D721Med (cell line): ENCODE measurements around the gene ONECUT2.
A peak's percentile ranks its signal among the peaks of the same experiment; 100 is the strongest.

Experiments used
- DNase-seq: peaks from one replicate; pipeline ENCODE4 v3.0.0; 2011; ENCODE audit warnings: low spot score; ENCODE audit not compliant: insufficient read length
- FAIRE-seq: peaks from 2 replicates; lab custom pipeline; 2011; peaks lifted over from hg19 to GRCh38; lab: Jason Lieb, UNC
- CTCF ChIP-seq: IDR thresholded peaks from 2 replicates; pipeline ENCODE4 v1.5.1; 2012; ENCODE audit warnings: mild to moderate bottlenecking, control low read depth; ENCODE audit not compliant: insufficient read depth; ENCODE audit errors: missing control alignments

The ONECUT2 gene

DNA sequence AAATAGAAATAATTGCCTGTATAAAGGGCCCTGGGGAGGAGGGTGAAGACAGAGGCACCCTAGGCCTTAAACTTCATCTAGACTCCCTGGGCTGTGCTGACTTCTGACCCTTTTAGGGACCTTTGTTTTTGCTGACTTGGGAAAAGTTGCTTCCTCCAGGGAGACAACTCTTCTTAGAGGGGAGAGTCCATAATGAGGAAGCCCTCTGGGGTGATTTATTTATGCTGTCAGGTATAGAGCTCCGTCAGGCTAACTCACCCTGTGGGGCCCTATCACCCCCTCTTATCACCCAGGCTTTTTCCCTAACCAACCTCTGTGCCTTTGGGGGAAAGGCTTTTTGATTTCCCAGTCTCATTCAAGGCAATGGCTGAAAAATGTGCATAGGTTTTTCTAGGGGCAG lies 8.1 kb downstream of the ONECUT2 start:
- FAIRE-seq = no peak

GRCh38 chr18:57443702-57444101 lies 8.5 kb downstream of the ONECUT2 start:
- no peak for FAIRE-seq
- DNase-seq = no peak
- TF ChIP-seq CTCF = no peak

More for the DNA sequence above, 8.1 kb downstream of the ONECUT2 start:
- no peak for DNase-seq
- TF ChIP-seq CTCF = no peak

GRCh38 chr18:57444301-57444759 lies 9.2 kb downstream of the ONECUT2 start:
- FAIRE-seq (no peak), DNase-seq (no peak)

DNA sequence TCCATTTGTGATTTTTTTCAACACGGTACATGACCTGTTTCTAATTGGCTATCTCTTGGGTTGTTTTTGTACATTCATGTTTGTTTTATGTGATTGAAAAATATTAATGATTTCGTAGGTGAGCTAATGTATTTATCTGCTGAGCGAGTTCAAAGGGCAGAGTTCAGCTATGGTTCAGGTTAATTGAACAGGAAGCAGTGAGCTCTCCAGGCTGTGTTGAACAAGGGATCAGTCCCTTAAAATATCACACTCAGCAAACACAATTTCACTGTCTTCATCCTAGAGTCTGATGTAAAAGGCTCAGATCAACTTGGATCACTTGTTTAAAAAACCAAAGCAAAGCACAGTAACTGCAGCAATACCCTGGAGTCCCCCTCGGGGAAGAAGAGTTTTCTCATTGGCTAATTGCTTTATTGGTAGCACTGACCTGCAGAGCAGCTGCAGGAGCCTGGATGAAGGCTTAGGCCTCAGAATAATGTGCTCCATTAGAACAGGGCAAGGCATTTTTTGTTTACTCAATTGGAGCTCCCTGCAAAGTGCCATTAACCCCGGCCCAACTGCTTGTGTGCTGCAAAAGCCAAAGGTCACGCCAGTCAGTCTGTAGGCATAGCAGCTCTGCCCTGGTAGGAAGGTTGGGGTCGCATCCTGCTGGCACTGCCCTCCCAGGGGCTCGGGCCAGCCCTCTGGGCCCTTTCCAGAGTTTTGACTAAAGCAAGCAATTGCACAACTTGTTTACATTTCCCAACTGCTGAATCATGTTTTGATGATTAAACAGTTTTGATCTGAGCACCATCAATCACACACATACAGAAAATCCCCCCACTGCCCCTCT lies 10.5 kb downstream of the ONECUT2 start:
- no peak for TF ChIP-seq CTCF
- FAIRE-seq (no peak), DNase-seq (no peak)

More at GRCh38 chr18:57444301-57444759, 9.2 kb downstream of the ONECUT2 start:
- TF ChIP-seq CTCF = no peak

DNA sequence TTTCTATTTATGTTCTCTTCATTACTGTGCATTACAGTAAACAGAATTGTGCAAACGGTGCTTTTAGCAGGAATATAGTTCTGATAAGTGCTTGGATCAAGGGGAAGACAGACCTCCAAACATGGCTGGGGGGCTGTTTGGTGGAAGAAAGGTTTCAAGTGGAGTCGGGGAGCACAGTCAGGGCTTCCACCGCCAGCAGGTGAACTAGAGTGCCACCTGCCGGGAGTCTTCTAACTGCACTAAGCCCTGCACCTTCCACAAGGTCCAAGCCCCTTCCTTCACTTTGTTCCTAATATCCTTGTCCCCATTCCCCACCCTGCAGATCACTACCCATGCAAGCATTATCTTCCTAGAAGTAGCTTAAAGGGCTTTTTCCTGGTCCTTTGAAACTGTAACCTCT lies 11.1 kb downstream of the ONECUT2 start:
- peak; percentile 59 for TF ChIP-seq CTCF
- DNase-seq (peak; percentile 91), FAIRE-seq (peak; percentile 99)

- TF ChIP-seq CTCF = no peak
- DNase-seq (no peak), FAIRE-seq (no peak)
Observed at GRCh38 chr18:57447154-57447621, 12.0 kb downstream of the ONECUT2 start.
